ENCODE measurements around the gene SPRR2E.
"Not testable (repeated sequence)": the region's sequence is repeated elsewhere in the genome, so short reads cannot be mapped to it uniquely, and the experiment has no call there.

Gene SPRR2E

GRCh38 chr1:153099461-153100045 is 5.2 kb upstream of the SPRR2E start:
- H3K4me1 Mint-ChIP-seq (ENCODE audit: low read depth) = no peaks in the 10 kb centered on the region
- no peaks in the 10 kb centered on the region for H3K9me3 Mint-ChIP-seq
- no peaks in the 10 kb centered on the region for H3K36me3 Mint-ChIP-seq (ENCODE audit: low read depth)
- H3K27ac Mint-ChIP-seq = no peak overlapping the region
- H3K27me3 Mint-ChIP-seq = peaks cover 32% of the 10 kb centered on the region
- H3K4me3 Mint-ChIP-seq = no peak overlapping the region

- no peaks in the 10 kb centered on the region for H3K9me3 Mint-ChIP-seq
- H3K4me3 Mint-ChIP-seq = no peak overlapping the region
- H3K27ac Mint-ChIP-seq = no peak overlapping the region
- H3K27me3 Mint-ChIP-seq = peaks cover 23% of the 10 kb centered on the region
- H3K4me1 Mint-ChIP-seq (ENCODE audit: low read depth) = no peaks in the 10 kb centered on the region
- H3K36me3 Mint-ChIP-seq (ENCODE audit: low read depth) = no peaks in the 10 kb centered on the region
These were observed 1.4 kb upstream of the SPRR2E start for GRCh38 chr1:153095764-153096163.

- Mint-ChIP-seq H3K4me1 (ENCODE audit: low read depth) (no peaks in the 10 kb centered on the region), H3K4me3 (no peak overlapping the region), H3K27me3 (peaks cover 22% of the 10 kb centered on the region), H3K9me3 (peaks cover 6% of the 10 kb centered on the region), H3K27ac (no peak overlapping the region), H3K36me3 (ENCODE audit: low read depth) (no peaks in the 10 kb centered on the region)
These were observed 6.7 kb downstream of the SPRR2E start for GRCh38 chr1:153087652-153088051.

GRCh38 chr1:153081736-153082135 is 12.6 kb downstream of the SPRR2E start:
- H3K27ac Mint-ChIP-seq = no peak overlapping the region
- no peak overlapping the region for H3K4me3 Mint-ChIP-seq
- no peaks in the 10 kb centered on the region for H3K4me1 Mint-ChIP-seq (ENCODE audit: low read depth)
- H3K9me3 Mint-ChIP-seq = peaks cover 12% of the 10 kb centered on the region
- peaks cover 7% of the 10 kb centered on the region for H3K36me3 Mint-ChIP-seq (ENCODE audit: low read depth)
- H3K27me3 Mint-ChIP-seq = peaks cover 32% of the 10 kb centered on the region

DNA sequence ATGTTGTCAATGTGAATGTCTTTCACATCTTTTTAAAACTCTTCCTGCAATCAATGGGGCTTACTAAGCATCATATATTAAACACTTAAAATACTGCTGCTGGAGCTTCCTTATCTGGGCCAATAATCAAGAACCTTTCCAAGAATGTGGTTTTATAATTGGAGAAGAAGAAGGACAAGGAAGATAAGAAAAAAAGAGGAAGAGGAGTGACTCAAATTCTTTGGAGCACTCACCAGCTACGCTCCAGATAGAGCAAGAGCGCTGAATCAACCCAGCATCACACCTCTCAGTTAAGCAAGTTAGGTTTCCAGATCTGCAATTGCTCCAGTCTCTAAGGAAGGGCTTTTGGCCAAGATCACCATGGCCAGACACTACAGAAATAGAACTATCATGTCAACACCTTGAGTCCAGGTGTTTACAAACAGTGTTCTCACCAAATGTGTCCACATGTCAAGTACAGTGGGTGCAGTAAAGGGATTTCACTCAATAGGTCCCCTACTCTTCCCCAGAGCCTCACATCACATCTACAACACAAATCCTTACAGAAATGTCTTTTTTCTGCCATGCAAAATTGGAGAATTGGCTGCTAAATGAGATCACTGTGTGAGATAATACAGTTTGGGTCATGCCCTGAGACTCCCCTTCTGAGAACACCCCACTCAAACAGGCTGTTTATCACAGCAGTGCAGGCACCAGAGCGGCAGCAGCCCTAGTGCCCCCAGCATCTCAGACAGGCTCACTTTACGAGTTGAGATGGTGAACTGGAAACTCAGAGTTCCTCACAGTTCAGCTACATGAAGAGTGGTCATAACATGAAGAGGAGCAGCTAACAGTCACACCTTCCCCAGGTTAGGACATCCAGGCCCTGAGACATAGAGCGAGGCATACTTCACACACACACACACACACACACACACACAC is 21.3 kb downstream of the SPRR2E start:
- Mint-ChIP-seq H3K27ac (no peak overlapping the region), H3K36me3 (ENCODE audit: low read depth) (no peaks in the 10 kb centered on the region), H3K9me3 (no peaks in the 10 kb centered on the region), H3K27me3 (peaks cover 24% of the 10 kb centered on the region), H3K4me1 (ENCODE audit: low read depth) (no peaks in the 10 kb centered on the region), H3K4me3 (no peak overlapping the region)

DNA sequence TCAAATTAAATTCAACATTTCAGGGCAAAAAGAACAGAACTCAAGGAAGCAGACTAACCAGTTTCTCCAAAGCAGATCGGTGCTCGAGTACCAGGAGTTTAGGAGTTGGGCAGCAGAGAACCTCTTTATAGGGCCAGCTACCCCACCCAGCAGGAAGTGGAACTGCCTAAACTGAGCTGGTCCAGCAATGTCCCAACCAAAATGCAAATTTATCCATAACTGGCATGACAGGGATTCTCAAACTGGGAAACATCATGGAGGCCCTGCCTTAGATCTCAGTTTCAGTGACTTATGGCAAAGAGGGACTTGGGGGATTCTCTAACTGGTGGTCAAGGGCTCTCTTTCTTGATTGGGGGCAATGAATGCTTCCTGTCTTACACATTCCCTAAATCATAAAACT is 22.8 kb downstream of the SPRR2E start, which contains the start of gene SPRR2B:
Gene SPRR2B (minus strand): TSS at position 101 of the 400 bp plus-strand sequence. CDS start 772 bp downstream, outside the sequence.
- Mint-ChIP-seq H3K4me3 (no peak within 1 kb of the TSS), H3K4me1 (ENCODE audit: low read depth) (no peaks in the 10 kb centered on the region), H3K27ac (no peak within 1 kb of the TSS), H3K27me3 (peaks cover 22% of the 10 kb centered on the region), H3K9me3 (no peaks in the 10 kb centered on the region), H3K36me3 (ENCODE audit: low read depth) (no peaks in the 10 kb centered on the region)

GRCh38 chr1:153070243-153070642 is 24.1 kb downstream of the SPRR2E start:
- no peaks in the 10 kb centered on the region for H3K4me1 Mint-ChIP-seq (ENCODE audit: low read depth)
- no peaks in the 10 kb centered on the region for H3K36me3 Mint-ChIP-seq (ENCODE audit: low read depth)
- H3K27ac Mint-ChIP-seq = no peak overlapping the region
- no peaks in the 10 kb centered on the region for H3K9me3 Mint-ChIP-seq
- H3K4me3 Mint-ChIP-seq = no peak overlapping the region
- H3K27me3 Mint-ChIP-seq = peaks cover 25% of the 10 kb centered on the region

- H3K9me3 Mint-ChIP-seq = no peaks in the 10 kb centered on the region
- H3K4me3 Mint-ChIP-seq = no peak overlapping the region
- no peaks in the 10 kb centered on the region for H3K4me1 Mint-ChIP-seq (ENCODE audit: low read depth)
- H3K36me3 Mint-ChIP-seq (ENCODE audit: low read depth) = no peaks in the 10 kb centered on the region
- H3K27ac Mint-ChIP-seq = no peak overlapping the region
- peaks cover 62% of the 10 kb centered on the region for H3K27me3 Mint-ChIP-seq
These were observed 35.2 kb downstream of the SPRR2E start for GRCh38 chr1:153058826-153059784.

DNA sequence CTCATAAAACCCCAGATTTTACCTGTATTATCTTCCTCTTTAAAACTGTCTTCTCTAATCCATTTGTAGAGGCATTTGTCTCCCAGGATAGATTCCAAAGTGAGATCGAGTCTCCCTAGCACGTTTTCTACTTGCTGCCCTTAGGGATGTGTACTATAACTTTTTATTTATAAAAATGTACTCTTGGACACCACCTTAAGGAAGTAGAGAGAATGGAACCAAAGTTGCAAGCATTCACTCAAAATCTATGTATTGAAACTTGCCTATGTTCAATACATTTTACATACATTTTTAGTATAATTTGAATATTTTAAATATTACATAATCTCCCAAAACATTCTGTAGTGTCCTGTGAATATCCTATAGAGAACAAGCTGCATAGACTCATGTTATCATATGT is 36.2 kb downstream of the SPRR2E start:
- Mint-ChIP-seq H3K27me3 (peaks cover 66% of the 10 kb centered on the region), H3K4me3 (no peak overlapping the region), H3K27ac (no peak overlapping the region), H3K4me1 (ENCODE audit: low read depth) (no peaks in the 10 kb centered on the region), H3K36me3 (ENCODE audit: low read depth) (no peaks in the 10 kb centered on the region), H3K9me3 (no peaks in the 10 kb centered on the region)

DNA sequence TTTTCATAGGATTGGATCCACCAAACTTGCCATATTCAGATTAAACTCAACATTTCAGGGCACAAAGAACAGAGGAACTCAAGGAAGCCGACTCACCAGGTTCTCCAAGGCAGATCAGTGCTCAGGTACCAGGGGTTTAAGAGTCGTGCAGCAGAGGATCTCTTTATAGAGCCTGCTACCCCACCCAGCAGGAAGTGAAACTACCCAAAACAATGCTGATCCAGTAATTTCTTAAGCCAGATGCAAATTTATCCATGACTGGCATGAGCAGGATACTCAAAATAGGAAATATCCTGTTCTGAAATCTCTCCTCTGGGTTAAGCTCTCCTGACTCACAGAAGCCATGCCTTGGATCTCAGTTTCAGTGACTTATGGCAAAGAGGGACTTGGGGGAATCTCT is 37.0 kb downstream of the SPRR2E start, which contains the start of gene SPRR2A:
Gene SPRR2A (minus strand): TSS at position 138 of the 400 bp plus-strand sequence. CDS start 777 bp downstream, outside the sequence.
- Mint-ChIP-seq H3K4me3 (no peak within 1 kb of the TSS), H3K4me1 (ENCODE audit: low read depth) (no peaks in the 10 kb centered on the region), H3K9me3 (no peaks in the 10 kb centered on the region), H3K27ac (no peak within 1 kb of the TSS), H3K36me3 (ENCODE audit: low read depth) (no peaks in the 10 kb centered on the region), H3K27me3 (peaks cover 70% of the 10 kb centered on the region)

DNA sequence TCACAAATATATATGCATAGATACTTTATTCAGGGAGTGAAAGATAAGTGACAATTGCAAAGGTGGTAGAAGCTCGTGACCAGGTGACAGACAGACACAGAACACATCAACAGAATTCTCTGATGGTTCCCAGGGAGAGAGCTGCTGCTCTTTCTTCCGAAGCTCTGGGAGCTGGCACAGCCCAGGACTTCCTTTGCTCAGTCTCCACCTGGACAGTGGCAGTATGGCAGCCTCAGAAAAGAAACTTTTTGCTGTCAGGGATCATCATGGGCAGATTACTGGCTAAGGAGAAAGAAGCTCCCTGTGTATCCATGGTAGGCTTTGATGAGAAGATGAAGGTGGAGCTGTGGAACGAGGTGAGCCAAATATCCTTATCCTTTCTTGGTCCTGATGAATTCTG is 38.2 kb downstream of the SPRR2E start:
- H3K27me3 Mint-ChIP-seq = peaks cover 73% of the 10 kb centered on the region
- H3K9me3 Mint-ChIP-seq; H3K27ac Mint-ChIP-seq; H3K4me1 Mint-ChIP-seq (ENCODE audit: low read depth); H3K4me3 Mint-ChIP-seq; H3K36me3 Mint-ChIP-seq (ENCODE audit: low read depth): not testable (repeated sequence)

DNA sequence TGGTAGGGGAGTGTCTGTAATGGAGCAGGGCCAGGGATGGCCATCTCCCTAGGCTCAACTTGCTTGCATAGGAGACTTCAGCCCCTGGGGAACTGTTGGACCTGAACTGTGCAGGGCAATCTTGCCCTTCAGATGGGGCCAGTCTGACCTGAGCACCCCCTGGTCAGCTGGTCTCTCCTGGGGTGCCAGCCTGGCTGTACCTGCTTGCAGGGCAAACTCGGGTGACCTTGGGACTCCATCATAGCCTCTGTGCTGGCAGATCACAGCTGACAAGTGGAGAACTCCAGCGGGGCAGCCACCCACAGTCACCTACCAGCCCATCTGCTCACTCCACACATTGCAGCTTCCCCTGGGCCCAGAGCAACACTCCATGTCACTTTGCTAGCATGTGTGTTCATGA is 45.1 kb downstream of the SPRR2E start:
- H3K9me3 Mint-ChIP-seq = no peaks in the 10 kb centered on the region
- H3K36me3 Mint-ChIP-seq (ENCODE audit: low read depth) = no peaks in the 10 kb centered on the region
- no peak overlapping the region for H3K27ac Mint-ChIP-seq
- peaks cover 66% of the 10 kb centered on the region for H3K27me3 Mint-ChIP-seq
- H3K4me3 Mint-ChIP-seq = no peak overlapping the region
- H3K4me1 Mint-ChIP-seq (ENCODE audit: low read depth) = no peaks in the 10 kb centered on the region

Measured in stimulated activated naive CD8-positive, alpha-beta T cell treated with anti-CD3 and anti-CD28 coated beads, Interleukin-15, Interleukin-2, amounts not matched to agents 100 ng/mL and 50 ng/mL, for 24 hours (primary cell).